ENCODE results near the gene KANSL1L.

KANSL1L gene

GRCh38 chr2:210003359-210003758 lies 167.8 kb downstream of the KANSL1L start:
- peak; percentile 37 for FAIRE-seq
- no peak for DNase-seq (ENCODE audit: insufficient read length, low spot score)

GRCh38 chr2:210002158-210003157 lies 168.8 kb downstream of the KANSL1L start, which contains the start of gene RPE:
Gene RPE (plus strand): TSS chr2:210002638. CDS start chr2:210002662, 24 bp downstream.
- FAIRE-seq (peak; percentile 98), DNase-seq (ENCODE audit: insufficient read length, low spot score) (peak; percentile 72)

DNA sequence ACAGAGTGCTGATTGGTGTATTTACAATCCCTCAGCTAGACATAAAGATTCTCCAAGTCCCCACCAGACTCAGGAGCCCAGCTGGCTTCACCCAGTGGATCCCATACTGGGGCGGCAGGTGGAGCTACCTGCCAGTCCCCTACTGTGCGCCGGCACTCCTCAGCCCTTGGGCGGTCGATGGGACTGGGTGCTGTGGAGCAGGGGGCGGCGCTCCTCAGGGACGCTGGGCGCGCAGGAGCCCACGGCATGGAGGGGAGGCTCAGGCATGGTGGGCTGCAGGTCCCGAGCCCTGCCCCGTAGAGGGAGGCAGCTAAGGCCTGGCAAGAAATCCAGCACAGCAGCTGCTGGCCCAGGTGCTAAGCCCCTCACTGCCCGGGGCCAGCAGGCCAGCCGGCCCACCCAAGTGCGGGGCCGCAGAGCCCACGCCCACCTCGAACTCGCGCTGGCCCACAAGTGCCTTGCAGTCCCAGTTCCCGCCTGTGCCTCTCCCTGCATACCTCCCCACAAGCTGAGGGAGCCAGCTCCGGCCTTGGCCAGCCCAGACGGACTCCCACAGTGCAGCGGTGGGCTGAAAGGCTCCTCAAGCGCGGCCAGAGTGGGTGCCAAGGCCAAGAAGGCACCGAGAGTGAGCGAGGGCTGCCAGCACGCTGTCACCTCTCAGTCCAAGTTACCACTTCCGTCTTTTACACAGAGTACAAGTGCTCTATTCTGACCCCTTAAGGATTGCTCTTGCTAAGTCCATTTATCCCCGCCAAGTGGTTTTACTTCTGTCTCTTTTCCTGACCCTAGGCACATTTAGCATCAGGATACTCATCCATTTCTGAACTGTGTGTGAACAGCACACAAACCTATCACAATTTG lies 170.5 kb downstream of the KANSL1L start:
- FAIRE-seq (no peak), DNase-seq (ENCODE audit: insufficient read length, low spot score) (no peak)

DNA sequence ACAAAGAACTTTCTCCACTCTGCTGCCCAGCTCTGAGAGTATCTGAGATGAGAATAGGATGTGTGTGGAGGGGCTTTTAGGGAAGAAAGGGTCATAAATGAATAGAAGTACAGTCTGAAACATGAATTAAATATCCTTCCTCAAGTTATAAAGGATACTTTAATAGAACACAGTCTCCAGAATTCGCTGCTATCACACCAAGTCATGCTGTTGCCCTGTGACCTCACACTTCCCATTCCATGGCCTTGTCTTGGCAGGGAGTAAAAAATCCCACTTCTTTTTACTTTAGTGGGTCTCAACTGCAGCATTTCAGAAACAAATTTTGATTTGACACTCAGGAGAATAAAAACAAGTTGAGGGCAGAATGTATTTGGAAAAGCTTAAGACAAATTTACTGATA lies 172.6 kb downstream of the KANSL1L start:
- DNase-seq (ENCODE audit: insufficient read length, low spot score): no peak
- FAIRE-seq: no peak

DNA sequence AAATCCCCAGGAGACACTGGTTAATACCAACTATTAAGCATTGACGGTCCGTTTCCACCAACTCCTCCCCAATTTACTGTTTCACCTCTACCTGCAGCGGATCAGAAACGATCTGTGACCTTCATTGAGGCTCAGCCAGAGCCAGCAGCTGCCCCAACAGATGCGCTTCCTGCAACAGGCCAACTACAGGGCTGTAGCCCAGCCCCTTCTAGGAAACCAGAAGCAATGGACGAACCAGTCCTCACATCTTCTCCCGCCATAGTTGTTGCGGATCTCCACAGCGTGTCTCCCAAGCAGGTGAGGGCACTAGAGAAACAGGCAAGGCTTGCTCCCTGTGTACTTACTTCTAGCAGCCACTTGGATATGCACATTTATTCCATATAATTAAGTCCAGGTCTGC lies 177.2 kb downstream of the KANSL1L start:
- no peak for FAIRE-seq
- DNase-seq (ENCODE audit: insufficient read length, low spot score): no peak

DNA sequence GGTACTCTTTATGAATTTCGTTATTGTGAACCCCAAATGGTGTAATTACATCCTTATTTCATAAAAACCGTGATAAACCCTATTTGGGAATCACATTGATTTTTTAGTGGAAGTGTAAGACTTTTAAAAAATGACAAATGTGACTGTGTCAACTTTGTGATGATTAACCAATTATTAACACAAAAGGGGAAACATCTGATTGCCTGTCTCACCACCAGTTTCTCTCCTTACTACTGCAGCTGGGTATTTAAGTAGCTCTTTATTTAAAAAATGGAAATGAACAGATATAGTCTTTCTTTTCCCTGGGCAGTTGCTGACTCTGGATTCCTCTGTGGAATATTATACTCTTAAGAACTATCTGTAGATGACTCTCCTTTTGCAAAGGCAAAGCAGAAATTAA lies 180.4 kb downstream of the KANSL1L start:
- peak; percentile 51 for FAIRE-seq
- DNase-seq (ENCODE audit: insufficient read length, low spot score): no peak

DNA sequence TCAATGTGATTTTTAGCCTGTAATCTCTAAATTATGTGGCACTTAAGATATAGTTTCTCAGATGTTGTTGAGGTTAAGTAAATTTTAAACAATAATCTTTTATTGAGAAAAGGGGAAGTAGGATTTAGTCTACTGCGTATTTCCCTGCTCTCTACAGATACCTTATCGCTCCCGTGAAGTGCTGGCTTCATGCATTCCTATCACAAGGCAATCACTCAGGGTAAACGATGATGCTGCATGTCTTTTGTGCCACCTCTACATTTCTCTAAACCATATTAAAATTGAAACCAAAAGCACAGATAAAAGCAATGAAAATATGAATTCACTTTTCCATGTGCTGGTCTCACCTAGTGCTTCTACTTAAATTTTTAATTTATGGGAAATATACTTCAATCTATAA lies 183.2 kb downstream of the KANSL1L start:
- DNase-seq (ENCODE audit: insufficient read length, low spot score) (no peak), FAIRE-seq (no peak)

DNA sequence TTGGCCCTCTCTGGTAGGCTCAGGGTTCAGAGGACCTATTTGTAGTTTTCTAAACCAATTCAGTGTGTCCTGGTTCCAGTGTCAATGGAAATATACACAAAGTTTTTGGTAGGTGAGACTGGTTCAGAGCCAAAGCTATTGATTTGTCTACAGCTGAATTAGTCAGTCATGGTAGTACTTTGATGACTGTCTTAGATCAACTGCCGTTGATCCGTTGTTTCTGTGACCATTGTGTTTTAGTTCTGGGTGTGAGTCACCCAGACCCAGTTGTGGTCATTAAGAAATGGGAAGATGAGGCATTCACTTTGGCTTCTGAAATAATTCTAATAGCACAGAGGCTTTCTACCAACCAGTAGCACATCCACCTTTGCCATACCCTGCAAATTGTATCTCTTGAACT lies 184.8 kb downstream of the KANSL1L start:
- DNase-seq (ENCODE audit: insufficient read length, low spot score) (no peak), FAIRE-seq (no peak)

GRCh38 chr2:209985874-209986273 lies 185.3 kb downstream of the KANSL1L start:
- DNase-seq (ENCODE audit: insufficient read length, low spot score) (no peak), FAIRE-seq (no peak)

- no peak for FAIRE-seq
- DNase-seq (ENCODE audit: insufficient read length, low spot score): no peak
These were observed 186.9 kb downstream of the KANSL1L start for GRCh38 chr2:209984291-209984690.

DNA sequence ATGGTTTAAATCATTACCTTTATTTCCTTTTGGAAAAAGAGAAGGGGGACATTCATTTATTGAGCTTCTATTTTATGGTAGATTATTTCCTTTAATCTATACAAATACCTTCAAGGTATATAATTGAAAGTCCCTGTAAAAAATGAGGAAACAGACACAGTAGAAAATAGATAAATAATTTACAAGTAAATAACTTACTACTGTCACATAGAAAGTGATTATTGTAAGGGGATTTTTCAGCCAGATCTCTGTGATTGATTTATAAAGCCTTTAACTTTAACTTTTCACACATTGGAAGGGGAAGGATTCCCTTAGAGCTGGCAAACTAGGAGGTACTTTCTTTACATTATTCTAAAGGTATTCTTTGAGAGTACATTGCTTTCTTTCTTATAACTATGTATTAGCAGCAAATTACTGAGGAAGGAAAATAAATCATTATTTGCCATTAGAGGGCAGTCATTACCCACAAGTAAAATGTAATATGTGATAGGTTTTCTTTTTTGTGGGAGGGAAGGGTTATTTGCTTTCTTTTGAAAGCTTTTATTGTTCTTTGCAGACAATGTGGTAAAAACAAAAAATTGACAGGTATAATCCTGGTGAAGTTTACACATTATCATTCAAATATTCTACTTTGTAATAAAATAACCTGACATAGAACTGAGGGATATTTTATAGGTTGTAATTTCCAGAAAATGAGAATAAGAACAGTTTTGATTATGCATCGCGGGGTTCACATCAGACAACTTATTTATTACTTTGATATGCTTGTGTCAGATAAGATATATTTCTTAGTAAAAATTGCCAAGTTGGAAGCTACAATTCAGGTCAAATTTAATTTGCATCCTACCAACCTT lies 193.6 kb downstream of the KANSL1L start:
- peak; percentile 96 for FAIRE-seq
- no peak for DNase-seq (ENCODE audit: insufficient read length, low spot score)

- peak; percentile 28 for FAIRE-seq
- DNase-seq (ENCODE audit: insufficient read length, low spot score): no peak
These were observed 194.4 kb downstream of the KANSL1L start for GRCh38 chr2:209976698-209977385.

- DNase-seq (ENCODE audit: insufficient read length, low spot score): no peak
These were observed 196.6 kb downstream of the KANSL1L start for GRCh38 chr2:209974576-209974975.

DNA sequence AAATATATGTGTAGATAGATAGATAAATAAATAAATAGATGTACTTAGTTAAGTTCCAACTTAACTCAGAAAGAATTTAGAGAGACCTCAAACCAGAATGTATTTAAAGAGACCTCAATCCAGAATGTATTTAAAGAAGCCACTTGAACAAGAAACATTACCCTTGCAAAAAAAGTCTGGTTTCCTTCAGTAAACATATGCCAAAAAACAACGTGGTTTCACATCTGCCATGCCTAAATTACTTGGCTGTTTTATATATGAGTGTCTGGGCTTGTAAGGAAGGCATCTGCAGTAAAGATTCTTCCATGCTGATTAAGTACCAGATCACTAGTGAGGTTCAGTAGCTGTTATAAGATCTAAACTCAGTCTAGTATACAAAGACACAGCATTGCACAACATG lies 197.9 kb downstream of the KANSL1L start:
- FAIRE-seq (no peak), DNase-seq (ENCODE audit: insufficient read length, low spot score) (no peak)

More at GRCh38 chr2:209974576-209974975, 196.6 kb downstream of the KANSL1L start:
- no peak for FAIRE-seq
